Ascending aorta (tissue), 2 donors: ENCODE data around the gene APLF. TPM values are rescaled to one million over a fixed set of nuclear protein-coding genes. Genes with fewer than 3 reads are reported as not detected.
"Not testable (repeated sequence)": the region's sequence is repeated elsewhere in the genome, so short reads cannot be mapped to it uniquely, and the experiment has no call there.

Source experiments
- DNase-seq, 2 donors: peaks; one replicate each; pipeline ENCODE4 v3.0.0-alpha.2; 2019; ENCODE audit warnings: low spot score in 2 of 2
- H3K27ac ChIP-seq, 2 donors: fragments of 200-600 bp; sonication (generic); one replicate each; pipeline ENCODE4 v1.5.1; 2016 to 2017; ENCODE audit warnings: mild to moderate bottlenecking in 1 of 2
- H3K27me3 ChIP-seq: fragments of 200-600 bp; sonication (generic); one replicate; pipeline ENCODE4 v1.5.1; 2017
- H3K36me3 ChIP-seq, 2 donors: fragments of 200-600 bp; sonication (generic); one replicate each; pipeline ENCODE4 v1.5.1; 2016
- H3K4me1 ChIP-seq, 2 donors: fragments of 200-600 bp; sonication (generic); one replicate each; pipeline ENCODE4 v1.5.1; 2016 to 2017; ENCODE audit warnings: mild to moderate bottlenecking in 1 of 2
- H3K4me3 ChIP-seq, 2 donors: fragments of 200-600 bp; sonication (generic); one replicate each; pipeline ENCODE4 v1.5.1; 2016 to 2017; ENCODE audit warnings: mild to moderate bottlenecking in 1 of 2
- H3K9me3 ChIP-seq, 2 donors: fragments of 200-600 bp; sonication (generic); one replicate each; pipeline ENCODE4 v1.5.1; 2016
- intact Hi-C: fragments of 100-400 bp; cut with DNase I; formaldehyde crosslinking; loops from one replicate; pipeline ENCODE4 v1.15.1; 2023
- total RNA-seq: library from RNA; depleted of rRNA; stranded (reverse); fragments of >200 nt; gene quantifications from one replicate; pipeline ENCODE4 v1.1.0, GENCODE V29; 2016
- TF ChIP-seq, protein P1 (sequence below), 3 experiments: fragments of 200-600 bp in 2 of 3; fragments of 450-650 bp in 1 of 3; sonication (generic) in 2 of 3; IDR thresholded peaks; one replicate each; pipeline ENCODE4 v1.5.1; 2016 to 2019; ENCODE audit warnings: antibody characterized with exemption in 3 of 3, mild to moderate bottlenecking in 1 of 3, moderate library complexity in 1 of 3

The APLF gene
- total RNA-seq, 1 donor from 2014 or later = 2.8 TPM

DNA sequence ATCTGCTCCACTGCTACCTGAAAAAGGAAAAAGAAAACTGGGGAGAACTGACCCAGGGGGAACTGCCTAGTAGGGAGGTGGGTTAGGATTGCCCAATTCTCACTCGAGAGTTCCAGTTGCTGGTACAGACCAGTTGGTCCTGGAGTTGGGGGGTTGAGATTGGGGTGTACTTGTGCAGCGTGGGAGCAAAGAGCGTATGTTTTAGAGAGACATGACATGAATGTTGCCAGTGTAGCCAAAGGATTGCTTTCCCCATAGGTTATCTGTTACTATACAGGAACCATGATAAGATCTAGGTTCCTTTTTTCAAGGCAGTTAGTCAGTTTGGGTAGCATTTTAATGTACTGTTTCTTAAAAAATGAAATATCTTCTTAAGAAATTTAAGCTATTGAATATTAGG is 68.6 kb downstream of the APLF start:
- TF ChIP-seq, protein P1, sequence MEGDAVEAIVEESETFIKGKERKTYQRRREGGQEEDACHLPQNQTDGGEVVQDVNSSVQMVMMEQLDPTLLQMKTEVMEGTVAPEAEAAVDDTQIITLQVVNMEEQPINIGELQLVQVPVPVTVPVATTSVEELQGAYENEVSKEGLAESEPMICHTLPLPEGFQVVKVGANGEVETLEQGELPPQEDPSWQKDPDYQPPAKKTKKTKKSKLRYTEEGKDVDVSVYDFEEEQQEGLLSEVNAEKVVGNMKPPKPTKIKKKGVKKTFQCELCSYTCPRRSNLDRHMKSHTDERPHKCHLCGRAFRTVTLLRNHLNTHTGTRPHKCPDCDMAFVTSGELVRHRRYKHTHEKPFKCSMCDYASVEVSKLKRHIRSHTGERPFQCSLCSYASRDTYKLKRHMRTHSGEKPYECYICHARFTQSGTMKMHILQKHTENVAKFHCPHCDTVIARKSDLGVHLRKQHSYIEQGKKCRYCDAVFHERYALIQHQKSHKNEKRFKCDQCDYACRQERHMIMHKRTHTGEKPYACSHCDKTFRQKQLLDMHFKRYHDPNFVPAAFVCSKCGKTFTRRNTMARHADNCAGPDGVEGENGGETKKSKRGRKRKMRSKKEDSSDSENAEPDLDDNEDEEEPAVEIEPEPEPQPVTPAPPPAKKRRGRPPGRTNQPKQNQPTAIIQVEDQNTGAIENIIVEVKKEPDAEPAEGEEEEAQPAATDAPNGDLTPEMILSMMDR (IDR thresholded peaks at IDR 0.05) = no peak
- H3K27me3 ChIP-seq = no peaks in the 10 kb centered on the region
- peaks cover 0 to 4% of the 10 kb centered on the region in 2 donors for H3K36me3 ChIP-seq
- intact Hi-C loops = no loop called here
- no peak overlapping the region for H3K4me3 ChIP-seq
- no peak for DNase-seq
- no peak overlapping the region for H3K27ac ChIP-seq
- no peaks in the 10 kb centered on the region for H3K9me3 ChIP-seq
- no peaks in the 10 kb centered on the region for H3K4me1 ChIP-seq

DNA sequence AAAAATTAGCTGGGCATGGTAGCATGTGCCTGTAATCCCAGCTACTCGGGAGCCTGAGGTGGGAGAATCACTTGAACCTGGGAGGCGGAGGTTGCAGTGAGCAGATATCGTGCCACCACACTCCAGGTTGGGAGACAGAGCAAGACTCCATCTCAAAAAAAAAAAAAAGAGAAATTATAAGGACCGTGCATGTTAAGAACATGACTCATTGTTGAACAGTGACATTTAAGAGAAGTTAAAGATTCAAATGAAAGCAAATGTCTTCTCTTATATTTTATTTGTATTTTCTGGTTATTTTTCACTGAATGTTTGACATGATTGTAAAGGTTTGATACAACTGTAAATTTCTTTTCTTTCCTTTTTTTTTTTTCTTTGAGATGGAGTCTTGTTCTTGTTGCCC is 69.6 kb downstream of the APLF start:
- no peaks in the 10 kb centered on the region for H3K4me1 ChIP-seq
- no peaks in the 10 kb centered on the region for H3K27me3 ChIP-seq
- H3K36me3 ChIP-seq = peaks cover 0 to 4% of the 10 kb centered on the region in 2 donors
- TF ChIP-seq, protein P1 (IDR thresholded peaks at IDR 0.05) = no peak
- H3K9me3 ChIP-seq = no peaks in the 10 kb centered on the region
- no peak overlapping the region for H3K4me3 ChIP-seq
- no peak overlapping the region for H3K27ac ChIP-seq
- intact Hi-C loops = no loop called here
- DNase-seq = no peak

- Histone ChIP-seq H3K27ac (no peak overlapping the region), H3K4me3 (no peak overlapping the region), H3K9me3 (no peaks in the 10 kb centered on the region), H3K36me3 (peaks cover 0 to 4% of the 10 kb centered on the region in 2 donors), H3K4me1 (no peaks in the 10 kb centered on the region), H3K27me3 (no peaks in the 10 kb centered on the region)
- intact Hi-C loops = no loop called here
- DNase-seq = no peak
- TF ChIP-seq, protein P1 (IDR thresholded peaks at IDR 0.05) = no peak
These were observed 70.4 kb downstream of the APLF start for GRCh38 chr2:68537809-68538208.

DNA sequence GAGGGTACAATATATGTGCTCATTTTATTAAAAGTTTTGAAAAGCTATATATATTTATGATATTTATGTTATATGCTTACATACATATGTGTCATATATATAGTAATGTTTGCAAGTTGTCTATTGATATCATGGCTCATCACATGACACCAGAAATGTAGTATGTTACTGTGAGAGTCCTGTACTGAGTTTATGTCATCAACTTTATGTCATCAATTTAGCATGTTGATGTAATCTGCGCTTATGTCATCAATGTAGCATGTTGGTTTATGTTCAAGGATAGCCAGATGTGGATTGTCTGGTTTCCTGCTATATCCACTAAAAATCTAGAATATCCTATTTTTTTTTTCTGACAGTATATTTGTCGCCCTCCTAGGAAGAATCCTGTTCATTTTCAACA is 77.4 kb downstream of the APLF start:
- H3K4me1 ChIP-seq = no peaks in the 10 kb centered on the region
- H3K36me3 ChIP-seq = no peaks in the 10 kb centered on the region
- no peak for DNase-seq
- intact Hi-C loops = no loop called here
- no peak overlapping the region for H3K27ac ChIP-seq
- no peaks in the 10 kb centered on the region for H3K9me3 ChIP-seq
- TF ChIP-seq, protein P1 (IDR thresholded peaks at IDR 0.05) = no peak
- H3K27me3 ChIP-seq = no peaks in the 10 kb centered on the region
- no peak overlapping the region for H3K4me3 ChIP-seq

GRCh38 chr2:68548396-68548795 is 81.0 kb downstream of the APLF start:
- no peak for DNase-seq
- no peaks in the 10 kb centered on the region for H3K36me3 ChIP-seq
- TF ChIP-seq, protein P1 (IDR thresholded peaks at IDR 0.05) = no peak
- intact Hi-C loops = no loop called here
- H3K4me3 ChIP-seq = no peak overlapping the region
- H3K9me3 ChIP-seq = no peaks in the 10 kb centered on the region
- no peaks in the 10 kb centered on the region for H3K4me1 ChIP-seq
- H3K27ac ChIP-seq = no peak overlapping the region
- H3K27me3 ChIP-seq = no peaks in the 10 kb centered on the region

- no peak for DNase-seq
- no peaks in the 10 kb centered on the region for H3K27me3 ChIP-seq
- no peaks in the 10 kb centered on the region for H3K9me3 ChIP-seq
- H3K4me3 ChIP-seq = no peak overlapping the region
- TF ChIP-seq, protein P1 (IDR thresholded peaks at IDR 0.05) = no peak
- H3K36me3 ChIP-seq = no peaks in the 10 kb centered on the region
- no peak overlapping the region for H3K27ac ChIP-seq
- no peaks in the 10 kb centered on the region for H3K4me1 ChIP-seq
- intact Hi-C loops = no loop called here
These were observed 85.7 kb downstream of the APLF start for GRCh38 chr2:68553098-68553497.

GRCh38 chr2:68555425-68556206 is 88.2 kb downstream of the APLF start:
- intact Hi-C loops, H3K4me3 ChIP-seq, H3K36me3 ChIP-seq, DNase-seq, H3K27me3 ChIP-seq, H3K27ac ChIP-seq, H3K9me3 ChIP-seq, H3K4me1 ChIP-seq: not testable (repeated sequence)
